KMS-11 (cell line): ENCODE data around the gene ZNF862.

Experiments used
- H2AFZ ChIP-seq: fragments of 200-600 bp; sonication (generic); 2 replicates; pipeline ENCODE4 v1.6.1; 2016; ENCODE audit warnings: antibody characterized with exemption, mixed run types, low read depth
- H3K27ac ChIP-seq: fragments of 200-600 bp; sonication (generic); 2 replicates; pipeline ENCODE4 v1.6.1; 2016; ENCODE audit warnings: mild to moderate bottlenecking, mixed run types
- H3K27me3 ChIP-seq: fragments of 200-600 bp; sonication (generic); 2 replicates; pipeline ENCODE4 v1.6.1; 2017; ENCODE audit warnings: mild to moderate bottlenecking, low read depth, mixed run types, moderate library complexity; ENCODE audit not compliant: insufficient read depth
- H3K36me3 ChIP-seq: fragments of 200-600 bp; sonication (generic); 2 replicates; pipeline ENCODE4 v1.6.1; 2017; ENCODE audit warnings: mild to moderate bottlenecking, mixed run types; ENCODE audit not compliant: insufficient read depth
- H3K4me1 ChIP-seq: fragments of 200-600 bp; sonication (generic); 2 replicates; pipeline ENCODE4 v1.6.1; 2016; ENCODE audit warnings: mild to moderate bottlenecking, low read depth, mixed run types; ENCODE audit not compliant: poor library complexity, severe bottlenecking
- H3K4me2 ChIP-seq: fragments of 200-600 bp; sonication (generic); 2 replicates; pipeline ENCODE4 v1.7.0; 2016; ENCODE audit warnings: mild to moderate bottlenecking, mixed run types
- H3K4me3 ChIP-seq: fragments of 200-600 bp; sonication (generic); IDR thresholded peaks from 2 replicates; pipeline ENCODE4 v1.6.1; 2017; ENCODE audit warnings: low read depth, low read length, mixed read lengths; ENCODE audit not compliant: insufficient read depth
- H3K79me2 ChIP-seq: fragments of 200-600 bp; sonication (generic); 2 replicates; pipeline ENCODE4 v1.6.1; 2016; ENCODE audit warnings: low read depth, mixed run types; ENCODE audit not compliant: insufficient read depth
- H3K9ac ChIP-seq: fragments of 200-600 bp; sonication (generic); 2 replicates; pipeline ENCODE4 v1.6.1; 2016; ENCODE audit warnings: mild to moderate bottlenecking, mixed run types
- H4K20me1 ChIP-seq: fragments of 200-600 bp; sonication (generic); 2 replicates; pipeline ENCODE4 v1.6.1; 2016; ENCODE audit warnings: mild to moderate bottlenecking, mixed run types; ENCODE audit not compliant: insufficient read depth
- CTCF ChIP-seq: fragments of 200-600 bp; sonication (generic); conservative IDR thresholded peaks from 2 replicates; pipeline ENCODE4 v1.6.1; 2017; ENCODE audit warnings: low read depth, mild to moderate bottlenecking, antibody characterized with exemption, low read length, moderate library complexity, mixed read lengths

Gene ZNF862

GRCh38 chr7:149853157-149853556 is 15.0 kb downstream of the ZNF862 start:
- no peak for TF ChIP-seq CTCF
- Histone ChIP-seq H3K4me1 (peaks cover 13% of the 10 kb centered on the region), H3K79me2 (no peaks in the 10 kb centered on the region)

GRCh38 chr7:149854611-149855360 is 16.6 kb downstream of the ZNF862 start:
- H2AFZ ChIP-seq = no peak overlapping the region
- no peaks in the 10 kb centered on the region for H4K20me1 ChIP-seq
- H3K36me3 ChIP-seq = no peaks in the 10 kb centered on the region
- no peak overlapping the region for H3K9ac ChIP-seq
- TF ChIP-seq CTCF = no peak
- no peaks in the 10 kb centered on the region for H3K79me2 ChIP-seq
- no peak overlapping the region for H3K27ac ChIP-seq
- H3K4me3 ChIP-seq = no peak overlapping the region
- H3K4me1 ChIP-seq = peaks cover 13% of the 10 kb centered on the region
- no peak overlapping the region for H3K4me2 ChIP-seq
- H3K27me3 ChIP-seq = no peaks in the 10 kb centered on the region

More at GRCh38 chr7:149853157-149853556, 15.0 kb downstream of the ZNF862 start:
- no peak overlapping the region for H3K9ac ChIP-seq
- no peaks in the 10 kb centered on the region for H3K36me3 ChIP-seq
- H3K27me3 ChIP-seq = no peaks in the 10 kb centered on the region
- H3K4me3 ChIP-seq = no peak overlapping the region
- no peak overlapping the region for H3K4me2 ChIP-seq
- no peak overlapping the region for H3K27ac ChIP-seq
- H2AFZ ChIP-seq = no peak overlapping the region
- H4K20me1 ChIP-seq = no peaks in the 10 kb centered on the region

GRCh38 chr7:149855361-149856305 is 17.5 kb downstream of the ZNF862 start:
- Histone ChIP-seq H3K27ac (no peak overlapping the region), H3K27me3 (no peaks in the 10 kb centered on the region), H3K4me1 (peaks cover 13% of the 10 kb centered on the region), H3K36me3 (no peaks in the 10 kb centered on the region), H3K4me2 (no peak overlapping the region), H2AFZ (no peak overlapping the region), H4K20me1 (no peaks in the 10 kb centered on the region), H3K79me2 (no peaks in the 10 kb centered on the region), H3K9ac (no peak overlapping the region), H3K4me3 (no peak overlapping the region)
- no peak for TF ChIP-seq CTCF

GRCh38 chr7:149856583-149856982 is 18.4 kb downstream of the ZNF862 start:
- Histone ChIP-seq H3K36me3 (no peaks in the 10 kb centered on the region), H3K27me3 (no peaks in the 10 kb centered on the region), H3K4me3 (no peak overlapping the region), H4K20me1 (no peaks in the 10 kb centered on the region), H3K4me1 (peaks cover 13% of the 10 kb centered on the region), H2AFZ (no peak overlapping the region), H3K9ac (no peak overlapping the region), H3K27ac (no peak overlapping the region), H3K79me2 (no peaks in the 10 kb centered on the region), H3K4me2 (no peak overlapping the region)
- TF ChIP-seq CTCF = no peak
